ENCODE measurements around the gene ANKRD44.
A peak's percentile ranks its signal among the peaks of the same experiment; 100 is the strongest.

The ANKRD44 gene

DNA sequence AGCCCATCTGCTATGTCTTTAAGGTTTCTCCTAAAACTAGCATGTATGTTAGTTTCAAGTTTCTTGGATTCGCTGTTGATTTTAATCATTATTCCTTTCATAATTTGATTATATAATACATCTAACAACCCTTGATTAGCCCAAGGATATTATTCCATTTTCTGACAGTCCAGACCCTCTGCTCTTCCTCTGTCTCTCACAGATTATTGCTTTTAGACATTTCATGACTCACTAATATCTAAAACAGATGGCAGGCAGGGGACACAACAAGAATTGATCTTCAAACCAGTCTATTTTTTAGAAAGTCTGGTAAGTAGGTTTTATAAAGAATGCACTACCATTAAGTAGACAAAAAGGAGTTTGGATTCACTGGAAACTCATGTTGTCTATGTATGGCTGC is 162.2 kb downstream of the ANKRD44 start:
- no peak for DNase-seq (ENCODE audit: low read depth)
- no peaks in the 10 kb centered on the region for H3K4me1 ChIP-seq (ENCODE audit: control insufficient read depth, insufficient read depth, low read length)
- no peak overlapping the region for H3K4me3 ChIP-seq (ENCODE audit: low read length)
- H3K36me3 ChIP-seq (ENCODE audit: control insufficient read depth, insufficient read depth, low read length, severe bottlenecking), result no peaks in the 10 kb centered on the region
- no peaks in the 10 kb centered on the region for H3K27me3 ChIP-seq (replicated peaks; ENCODE audit: control insufficient read depth, insufficient read depth, low read length)
- H3K9me3 ChIP-seq (ENCODE audit: control insufficient read depth, low read length), result no peaks in the 10 kb centered on the region
- no peak overlapping the region for H3K9ac ChIP-seq (ENCODE audit: low read length)

DNA sequence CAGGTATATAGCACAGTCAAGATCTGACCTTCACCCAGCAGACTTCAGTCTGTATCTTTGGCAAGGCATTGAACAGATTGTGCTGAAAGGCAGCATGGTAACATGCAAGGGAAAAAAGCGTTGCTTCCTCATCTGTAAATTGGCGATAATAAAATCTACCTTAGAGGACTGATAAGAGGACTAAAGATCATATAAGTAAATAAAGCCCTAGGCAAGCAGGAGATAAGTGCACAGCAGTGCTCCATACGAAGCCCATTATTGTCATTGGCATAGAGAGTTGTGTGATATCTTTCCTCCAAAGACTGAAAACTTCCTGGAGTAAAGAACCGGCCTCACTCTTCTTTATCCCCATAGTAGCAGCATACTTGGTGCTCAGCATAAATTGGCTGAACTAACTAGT is 162.6 kb downstream of the ANKRD44 start:
- Histone ChIP-seq H3K36me3 (ENCODE audit: control insufficient read depth, insufficient read depth, low read length, severe bottlenecking) (no peaks in the 10 kb centered on the region), H3K4me1 (ENCODE audit: control insufficient read depth, insufficient read depth, low read length) (no peaks in the 10 kb centered on the region), H3K9ac (ENCODE audit: low read length) (no peak overlapping the region), H3K27me3 (replicated peaks; ENCODE audit: control insufficient read depth, insufficient read depth, low read length) (no peaks in the 10 kb centered on the region), H3K4me3 (ENCODE audit: low read length) (no peak overlapping the region), H3K9me3 (ENCODE audit: control insufficient read depth, low read length) (no peaks in the 10 kb centered on the region)
- no peak for DNase-seq (ENCODE audit: low read depth)

DNA sequence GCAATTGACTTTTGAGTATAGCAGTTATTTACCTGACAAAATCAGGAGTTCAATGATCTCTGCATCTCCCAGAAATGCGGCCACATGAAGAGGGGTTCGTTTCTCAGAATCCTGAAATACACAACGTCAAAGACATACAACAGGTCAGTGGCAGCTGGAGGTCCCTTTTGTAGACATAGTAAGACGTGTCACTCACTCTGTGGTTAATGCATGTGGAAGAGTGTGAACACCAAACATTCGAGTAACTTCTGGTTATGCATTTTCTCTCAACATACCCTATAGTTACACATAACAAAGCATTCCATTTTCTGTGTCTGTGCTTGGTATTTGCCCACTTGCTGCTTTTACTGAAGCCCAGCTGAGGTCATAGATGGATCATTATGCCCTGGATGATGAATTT is 163.6 kb downstream of the ANKRD44 start:
- H3K27me3 ChIP-seq (replicated peaks; ENCODE audit: control insufficient read depth, insufficient read depth, low read length), result no peaks in the 10 kb centered on the region
- no peak overlapping the region for H3K4me3 ChIP-seq (ENCODE audit: low read length)

DNA sequence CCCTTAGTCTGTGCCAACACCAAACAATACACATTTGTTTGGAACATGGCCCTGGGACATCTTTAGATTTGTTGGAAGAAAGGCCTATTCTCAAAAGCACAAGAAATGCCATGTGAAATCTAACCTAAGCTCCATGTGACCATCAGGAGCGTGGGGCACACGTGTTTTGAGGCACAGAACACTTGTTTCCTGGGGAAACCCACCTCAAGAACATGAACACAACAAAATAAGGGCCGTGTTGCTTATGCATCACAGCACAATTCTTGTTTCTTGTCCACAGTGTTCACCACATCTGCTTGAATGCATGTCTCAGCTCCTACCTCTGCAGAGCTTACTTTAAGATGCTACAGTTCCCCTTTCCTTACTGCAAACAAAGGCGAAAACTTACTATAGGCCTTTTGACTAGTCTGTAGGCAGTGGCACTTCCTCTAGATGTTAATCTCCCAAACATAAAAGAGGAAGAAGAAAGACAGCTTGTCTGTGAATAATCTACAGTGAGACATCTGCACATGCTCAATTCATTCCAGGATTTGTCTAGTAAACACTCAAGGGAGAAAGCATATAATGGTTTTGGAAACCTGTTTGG is 165.0 kb downstream of the ANKRD44 start:
- no peak overlapping the region for H3K9ac ChIP-seq (ENCODE audit: low read length)
- no peak overlapping the region for H3K4me3 ChIP-seq (ENCODE audit: low read length)
- no peaks in the 10 kb centered on the region for H3K4me1 ChIP-seq (ENCODE audit: control insufficient read depth, insufficient read depth, low read length)
- no peaks in the 10 kb centered on the region for H3K9me3 ChIP-seq (ENCODE audit: control insufficient read depth, low read length)
- no peak for DNase-seq (ENCODE audit: low read depth)
- H3K36me3 ChIP-seq (ENCODE audit: control insufficient read depth, insufficient read depth, low read length, severe bottlenecking), result no peaks in the 10 kb centered on the region
- no peaks in the 10 kb centered on the region for H3K27me3 ChIP-seq (replicated peaks; ENCODE audit: control insufficient read depth, insufficient read depth, low read length)

More for the DNA sequence above, 163.6 kb downstream of the ANKRD44 start:
- no peaks in the 10 kb centered on the region for H3K4me1 ChIP-seq (ENCODE audit: control insufficient read depth, insufficient read depth, low read length)
- H3K36me3 ChIP-seq (ENCODE audit: control insufficient read depth, insufficient read depth, low read length, severe bottlenecking), result no peaks in the 10 kb centered on the region
- no peak for DNase-seq (ENCODE audit: low read depth)
- H3K9ac ChIP-seq (ENCODE audit: low read length), result no peak overlapping the region
- H3K9me3 ChIP-seq (ENCODE audit: control insufficient read depth, low read length), result no peaks in the 10 kb centered on the region

DNA sequence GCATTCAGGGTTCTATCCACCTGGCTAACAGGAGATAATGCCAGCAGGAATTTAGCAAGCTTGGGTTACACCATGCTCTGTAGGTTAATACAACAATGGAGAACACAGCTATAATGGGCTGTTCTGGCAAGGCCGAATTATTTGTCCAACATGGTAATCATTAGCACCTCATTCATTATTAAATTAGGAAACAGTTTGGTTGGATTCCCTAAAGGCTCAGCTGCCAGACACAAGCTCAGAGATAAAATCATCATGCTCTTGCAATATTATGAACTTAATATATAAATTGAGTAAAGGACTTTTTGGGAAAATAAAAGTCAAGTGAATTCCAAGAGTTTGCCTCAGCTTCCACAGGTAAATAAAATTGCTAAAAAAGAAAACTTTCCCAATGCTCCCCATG is 166.4 kb downstream of the ANKRD44 start:
- no peak overlapping the region for H3K4me3 ChIP-seq (ENCODE audit: low read length)
- no peaks in the 10 kb centered on the region for H3K36me3 ChIP-seq (ENCODE audit: control insufficient read depth, insufficient read depth, low read length, severe bottlenecking)
- H3K27me3 ChIP-seq (replicated peaks; ENCODE audit: control insufficient read depth, insufficient read depth, low read length), result no peaks in the 10 kb centered on the region
- no peak overlapping the region for H3K9ac ChIP-seq (ENCODE audit: low read length)
- no peaks in the 10 kb centered on the region for H3K9me3 ChIP-seq (ENCODE audit: control insufficient read depth, low read length)
- no peak for DNase-seq (ENCODE audit: low read depth)
- no peaks in the 10 kb centered on the region for H3K4me1 ChIP-seq (ENCODE audit: control insufficient read depth, insufficient read depth, low read length)

DNA sequence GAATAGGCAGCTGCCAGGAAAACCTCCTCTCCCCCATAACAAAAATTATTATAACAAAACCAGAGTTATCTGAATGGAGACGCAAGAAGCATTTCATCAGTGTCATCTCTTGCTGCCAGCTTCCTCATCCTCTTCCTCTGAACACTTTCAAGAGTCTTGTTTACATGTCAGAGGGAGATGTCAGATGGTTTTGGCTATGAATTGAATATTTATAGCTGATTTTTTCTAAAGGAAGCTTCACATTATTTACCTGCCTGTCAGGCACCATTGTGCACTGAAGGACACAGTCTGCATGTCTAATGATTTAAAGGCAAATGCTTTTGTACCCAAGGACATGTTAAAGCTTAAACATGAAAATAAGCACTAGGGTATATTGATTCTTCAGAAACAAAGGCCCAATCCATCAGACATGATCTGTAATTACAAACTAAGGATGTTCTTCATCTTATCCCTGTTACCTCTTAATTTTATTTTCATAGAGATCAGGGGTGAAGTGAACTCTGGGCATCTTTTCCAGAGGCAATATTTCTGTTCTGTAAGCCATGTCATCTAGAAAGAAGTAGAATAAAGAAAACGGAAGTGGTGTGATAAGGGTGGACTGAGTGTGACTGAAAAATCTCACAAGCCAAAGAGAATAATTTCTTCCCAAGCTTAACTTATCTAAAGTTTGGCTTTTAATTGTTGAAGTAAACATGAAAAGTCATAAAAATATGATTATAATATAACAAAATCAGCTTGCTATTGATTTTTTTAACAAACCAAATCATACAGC is 168.7 kb downstream of the ANKRD44 start:
- Histone ChIP-seq H3K36me3 (ENCODE audit: control insufficient read depth, insufficient read depth, low read length, severe bottlenecking) (no peaks in the 10 kb centered on the region), H3K9me3 (ENCODE audit: control insufficient read depth, low read length) (no peaks in the 10 kb centered on the region), H3K4me1 (ENCODE audit: control insufficient read depth, insufficient read depth, low read length) (peaks cover 11% of the 10 kb centered on the region), H3K4me3 (ENCODE audit: low read length) (no peak overlapping the region), H3K27me3 (replicated peaks; ENCODE audit: control insufficient read depth, insufficient read depth, low read length) (no peaks in the 10 kb centered on the region), H3K9ac (ENCODE audit: low read length) (no peak overlapping the region)
- no peak for DNase-seq (ENCODE audit: low read depth)

DNA sequence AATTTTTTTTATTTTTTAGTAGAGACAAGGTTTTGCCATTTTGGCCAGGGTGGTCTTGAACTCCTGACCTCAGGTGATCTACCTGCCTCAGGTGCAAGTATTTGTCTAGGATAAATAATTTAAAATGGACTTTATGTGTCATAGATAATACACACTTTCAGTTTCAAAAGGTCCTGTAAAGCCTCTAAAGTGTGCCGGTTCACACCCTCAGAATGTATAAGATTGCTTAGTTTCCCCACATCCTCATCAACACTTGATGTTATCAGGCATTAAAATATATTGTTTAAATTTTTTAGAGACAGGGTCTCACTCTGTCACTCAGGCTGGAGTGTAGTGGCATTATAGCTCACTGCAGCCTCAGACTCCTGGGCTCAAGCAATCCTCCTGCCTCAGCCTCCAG is 170.5 kb downstream of the ANKRD44 start:
- no peaks in the 10 kb centered on the region for H3K27me3 ChIP-seq (replicated peaks; ENCODE audit: control insufficient read depth, insufficient read depth, low read length)
- no peak overlapping the region for H3K9ac ChIP-seq (ENCODE audit: low read length)
- H3K9me3 ChIP-seq (ENCODE audit: control insufficient read depth, low read length), result no peaks in the 10 kb centered on the region
- peaks cover 12% of the 10 kb centered on the region for H3K4me1 ChIP-seq (ENCODE audit: control insufficient read depth, insufficient read depth, low read length)
- no peaks in the 10 kb centered on the region for H3K36me3 ChIP-seq (ENCODE audit: control insufficient read depth, insufficient read depth, low read length, severe bottlenecking)
- H3K4me3 ChIP-seq (ENCODE audit: low read length), result no peak overlapping the region
- DNase-seq (ENCODE audit: low read depth), result no peak

DNA sequence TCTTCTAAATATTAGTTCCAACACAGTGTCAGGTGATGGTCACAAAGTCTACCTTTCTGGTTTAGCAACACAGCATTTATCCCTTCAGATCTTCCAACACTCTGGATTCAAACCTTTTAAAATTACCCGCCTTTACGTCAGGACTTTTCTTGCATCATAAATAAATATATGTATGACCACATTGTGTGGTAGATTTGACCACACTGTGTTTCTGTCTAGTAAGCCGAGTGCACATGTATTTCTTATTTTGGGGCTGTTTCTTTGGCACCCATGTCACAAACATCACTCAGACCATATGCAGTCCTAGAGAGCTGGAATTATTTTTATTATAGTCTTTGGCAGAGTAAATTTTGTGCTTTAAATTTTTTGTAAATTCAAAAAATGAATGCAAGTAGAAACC is 172.1 kb downstream of the ANKRD44 start:
- Histone ChIP-seq H3K4me1 (ENCODE audit: control insufficient read depth, insufficient read depth, low read length) (peaks cover 12% of the 10 kb centered on the region), H3K27me3 (replicated peaks; ENCODE audit: control insufficient read depth, insufficient read depth, low read length) (no peaks in the 10 kb centered on the region), H3K9me3 (ENCODE audit: control insufficient read depth, low read length) (no peaks in the 10 kb centered on the region), H3K36me3 (ENCODE audit: control insufficient read depth, insufficient read depth, low read length, severe bottlenecking) (no peaks in the 10 kb centered on the region), H3K4me3 (ENCODE audit: low read length) (no peak overlapping the region), H3K9ac (ENCODE audit: low read length) (no peak overlapping the region)
- DNase-seq (ENCODE audit: low read depth), result no peak

DNA sequence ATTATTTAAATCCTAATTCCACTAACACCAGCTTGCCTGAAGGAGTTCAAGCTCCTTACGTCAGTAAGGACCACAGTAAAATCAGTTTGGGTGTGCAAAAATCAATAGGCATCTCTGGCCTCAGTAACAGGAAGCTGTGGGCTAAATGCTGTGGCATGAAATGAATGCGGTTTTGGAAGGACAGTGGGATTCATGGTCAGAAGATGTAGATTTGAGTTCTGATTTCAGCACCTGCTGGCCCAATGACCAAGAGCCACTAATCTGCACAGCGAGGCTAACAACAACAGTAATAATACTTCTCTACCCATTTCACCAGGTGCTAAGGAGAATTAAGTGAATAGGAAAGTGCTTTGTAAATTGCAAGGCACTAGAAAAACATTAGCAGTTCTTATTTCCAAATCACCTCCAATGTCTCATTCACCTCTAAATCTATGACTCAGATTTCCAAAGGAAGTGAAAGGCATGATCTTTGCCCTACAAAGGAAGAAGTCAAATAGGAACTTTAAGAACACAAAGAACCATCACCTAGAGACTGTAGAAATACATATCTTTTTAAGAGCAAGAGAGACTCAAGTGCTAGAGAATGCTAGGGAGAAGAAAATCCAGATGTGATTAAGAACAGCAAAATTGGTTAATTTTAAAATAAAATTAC is 172.6 kb downstream of the ANKRD44 start:
- DNase-seq (ENCODE audit: low read depth), result no peak
- Histone ChIP-seq H3K4me1 (ENCODE audit: control insufficient read depth, insufficient read depth, low read length) (peaks cover 12% of the 10 kb centered on the region), H3K36me3 (ENCODE audit: control insufficient read depth, insufficient read depth, low read length, severe bottlenecking) (no peaks in the 10 kb centered on the region), H3K27me3 (replicated peaks; ENCODE audit: control insufficient read depth, insufficient read depth, low read length) (no peaks in the 10 kb centered on the region), H3K4me3 (ENCODE audit: low read length) (no peak overlapping the region), H3K9ac (ENCODE audit: low read length) (no peak overlapping the region), H3K9me3 (ENCODE audit: control insufficient read depth, low read length) (no peaks in the 10 kb centered on the region)

DNA sequence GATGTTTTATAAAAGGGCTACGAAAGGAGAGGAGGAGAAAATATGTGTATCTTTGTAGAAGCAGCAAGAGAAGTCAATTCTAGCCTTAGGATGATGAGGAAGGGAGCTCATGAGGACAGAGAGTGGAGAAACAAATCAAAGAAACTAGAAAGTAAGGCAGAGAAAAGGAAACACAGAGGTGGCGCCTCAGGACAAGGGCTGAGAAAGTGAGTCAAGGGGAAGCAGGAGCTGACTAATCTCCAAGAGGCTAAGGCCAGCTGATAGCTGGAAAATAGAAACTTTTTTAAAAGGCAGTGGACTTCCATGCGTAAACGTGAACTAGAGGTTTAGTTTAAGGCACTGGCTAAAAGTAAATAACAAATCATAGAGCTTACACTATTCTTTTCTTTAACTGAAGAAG is 173.3 kb downstream of the ANKRD44 start:
- Histone ChIP-seq H3K9ac (ENCODE audit: low read length) (no peak overlapping the region), H3K27me3 (replicated peaks; ENCODE audit: control insufficient read depth, insufficient read depth, low read length) (no peaks in the 10 kb centered on the region), H3K4me3 (ENCODE audit: low read length) (no peak overlapping the region), H3K4me1 (ENCODE audit: control insufficient read depth, insufficient read depth, low read length) (peaks cover 12% of the 10 kb centered on the region), H3K36me3 (ENCODE audit: control insufficient read depth, insufficient read depth, low read length, severe bottlenecking) (no peaks in the 10 kb centered on the region), H3K9me3 (ENCODE audit: control insufficient read depth, low read length) (no peaks in the 10 kb centered on the region)
- peak; percentile 56 for DNase-seq (ENCODE audit: low read depth)

DNA sequence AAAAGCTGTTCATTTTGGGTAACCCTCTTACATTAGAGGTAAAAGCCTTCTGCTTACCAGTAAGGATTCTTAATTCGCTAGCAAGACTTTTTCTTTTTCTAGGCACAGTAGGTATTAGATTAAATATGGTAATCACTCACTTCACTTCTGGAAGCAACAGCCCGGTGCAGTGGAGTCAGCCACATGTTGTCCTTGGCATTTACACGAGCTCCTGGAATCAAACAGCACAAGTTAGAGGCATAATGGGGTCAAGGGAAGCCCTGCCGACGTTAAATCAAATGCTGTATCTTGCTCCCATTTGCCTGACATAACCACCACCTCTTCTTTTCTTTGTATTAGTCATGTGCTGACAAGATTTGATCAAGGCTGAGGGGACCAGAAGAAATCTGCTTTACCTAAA is 174.1 kb downstream of the ANKRD44 start:
- DNase-seq (ENCODE audit: low read depth), result no peak
- Histone ChIP-seq H3K9ac (ENCODE audit: low read length) (no peak overlapping the region), H3K4me1 (ENCODE audit: control insufficient read depth, insufficient read depth, low read length) (peaks cover 12% of the 10 kb centered on the region), H3K4me3 (ENCODE audit: low read length) (no peak overlapping the region), H3K27me3 (replicated peaks; ENCODE audit: control insufficient read depth, insufficient read depth, low read length) (no peaks in the 10 kb centered on the region), H3K36me3 (ENCODE audit: control insufficient read depth, insufficient read depth, low read length, severe bottlenecking) (no peaks in the 10 kb centered on the region), H3K9me3 (ENCODE audit: control insufficient read depth, low read length) (no peaks in the 10 kb centered on the region)

Data from adipocyte (in vitro differentiated cells).